ENCODE measurements around the gene PIP5K1C. TPM values are rescaled to one million over a fixed set of nuclear protein-coding genes. Genes with fewer than 3 reads are reported as not detected.

PIP5K1C gene
- total and polyA plus RNA-seq, 9 of the 15 experiments (the other 6 are each of a cell fraction or from before 2014, with no cell fraction given), result 0.38 to 22.1 (median 4.1) TPM

DNA sequence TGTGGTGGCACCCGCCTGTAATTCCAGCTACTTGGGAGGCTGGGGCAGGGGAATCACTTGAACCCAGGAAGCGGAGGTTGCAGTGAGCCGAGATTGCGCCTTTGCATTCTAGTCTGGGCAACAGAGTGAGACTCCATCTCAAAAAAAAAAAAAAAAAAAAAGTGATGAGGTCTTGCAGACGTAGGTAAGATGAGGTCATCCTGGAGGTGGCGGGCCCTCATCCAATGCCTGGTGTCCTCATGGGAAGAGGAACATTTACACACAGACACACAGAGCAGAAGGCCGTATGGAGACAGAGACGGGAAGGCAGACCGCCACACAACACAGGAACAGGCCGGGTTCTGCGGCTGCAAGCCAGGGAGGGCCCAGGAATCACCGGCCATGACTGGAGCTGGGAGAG is 78.0 kb downstream of the PIP5K1C start (continued):
- TF ChIP-seq REST (IDR thresholded peaks at IDR 0.05; ENCODE audit: borderline replicate concordance) (no peak), REST (CRISPR knock-in tag; IDR thresholded peaks at IDR 0.05; ENCODE audit: low read depth) (no peak), SNIP1 (IDR thresholded peaks at IDR 0.05; ENCODE audit: low read depth) (no peak), BACH1 (tag; IDR thresholded peaks at IDR 0.05) (no peak), BDP1 (IDR thresholded peaks at IDR 0.05; ENCODE audit: insufficient read depth, insufficient read length) (no peak)
- TF ChIP-seq, protein P1, sequence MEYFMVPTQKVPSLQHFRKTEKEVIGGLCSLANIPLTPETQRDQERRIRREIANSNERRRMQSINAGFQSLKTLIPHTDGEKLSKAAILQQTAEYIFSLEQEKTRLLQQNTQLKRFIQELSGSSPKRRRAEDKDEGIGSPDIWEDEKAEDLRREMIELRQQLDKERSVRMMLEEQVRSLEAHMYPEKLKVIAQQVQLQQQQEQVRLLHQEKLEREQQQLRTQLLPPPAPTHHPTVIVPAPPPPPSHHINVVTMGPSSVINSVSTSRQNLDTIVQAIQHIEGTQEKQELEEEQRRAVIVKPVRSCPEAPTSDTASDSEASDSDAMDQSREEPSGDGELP (CRISPR knock-in tag; IDR thresholded peaks at IDR 0.05; ENCODE audit: borderline replicate concordance), result no peak
